Urinary bladder (tissue), 4 donors: ENCODE measurements around the gene ALK. TPM values are rescaled to one million over a fixed set of nuclear protein-coding genes. Genes with fewer than 3 reads are reported as not detected.

ENCODE experiments used
- DNase-seq: peaks from one replicate; pipeline ENCODE4 v3.0.0-alpha.2; 2015; ENCODE audit errors: extremely low spot score
- H3K27ac ChIP-seq: one replicate; pipeline ENCODE4 v1.5.1; 2013; ENCODE audit warnings: low read depth, mild to moderate bottlenecking, moderate library complexity
- H3K36me3 ChIP-seq: one replicate; pipeline ENCODE4 v1.6.1; 2013; ENCODE audit warnings: mild to moderate bottlenecking, moderate library complexity; ENCODE audit not compliant: insufficient read depth
- H3K4me1 ChIP-seq: one replicate; pipeline ENCODE4 v1.6.1; 2013; ENCODE audit warnings: mild to moderate bottlenecking, moderate library complexity; ENCODE audit not compliant: insufficient read depth
- H3K4me3 ChIP-seq: one replicate; pipeline ENCODE4 v1.5.1; 2013; ENCODE audit warnings: low read depth, low read length
- WGBS: extraction: QIAGEN DNeasy Blood & Tissue Kit; methylation state at CpG from one replicate; pipeline ENCODE4 v1.1.7; 2013; 5-methylcytosine and 5-hydroxymethylcytosine counted together
- polyA plus RNA-seq: library from polyadenylated mRNA; stranded (reverse); fragments of 200-250 nt; gene quantifications from one replicate; pipeline ENCODE4 v1.2.3, GENCODE V29; 2013
- total RNA-seq: library from RNA; depleted of rRNA; stranded (reverse); fragments of >200 nt; gene quantifications from one replicate; pipeline ENCODE4 v1.2.3, GENCODE V29; 2014
- donor health status: healthy with polysubstance abuse.
- donor health status: healthy.

ALK gene
- total and polyA plus RNA-seq, 2 donors = 0.29 to 1.0 TPM

- Histone ChIP-seq H3K4me1 (no peaks in the 10 kb centered on the region), H3K4me3 (no peak overlapping the region), H3K36me3 (no peaks in the 10 kb centered on the region), H3K27ac (no peak overlapping the region)
- 93% methylated on average over 10 of the region's 10 CpGs for WGBS
- no peak for DNase-seq
These were observed 329.8 kb downstream of the ALK start for GRCh38 chr2:29591600-29591999.

DNA sequence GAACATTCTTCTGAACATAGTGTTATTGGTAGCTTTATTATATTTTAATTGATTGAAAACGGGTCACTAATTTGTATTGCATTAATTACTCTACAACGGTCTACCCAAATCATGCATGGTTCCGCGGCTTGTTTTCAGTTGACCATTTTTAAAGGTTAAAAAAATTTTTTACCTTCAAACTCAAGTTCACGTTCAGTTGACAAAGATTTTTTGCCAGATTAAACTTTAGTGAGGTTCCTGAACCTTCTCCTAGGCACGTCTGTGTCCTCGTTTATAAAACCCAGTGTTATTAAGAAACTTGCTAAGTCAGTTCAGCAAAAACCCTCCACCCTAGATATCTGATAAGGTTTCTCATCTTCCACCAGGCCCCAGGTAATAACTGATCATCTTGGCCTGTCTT is 331.2 kb downstream of the ALK start:
- Histone ChIP-seq H3K4me1 (no peaks in the 10 kb centered on the region), H3K27ac (no peak overlapping the region), H3K4me3 (no peak overlapping the region), H3K36me3 (no peaks in the 10 kb centered on the region)
- no peak for DNase-seq
- WGBS = 91% methylated on average over 7 of the region's 7 CpGs

- no peak overlapping the region for H3K4me3 ChIP-seq
- H3K27ac ChIP-seq = no peak overlapping the region
- DNase-seq = no peak
- no peaks in the 10 kb centered on the region for H3K4me1 ChIP-seq
- WGBS = 92% methylated on average over 5 of the region's 5 CpGs
- no peaks in the 10 kb centered on the region for H3K36me3 ChIP-seq
These were observed 331.8 kb downstream of the ALK start for GRCh38 chr2:29589440-29590103.

- Histone ChIP-seq H3K27ac (no peak overlapping the region), H3K4me1 (no peaks in the 10 kb centered on the region), H3K4me3 (no peak overlapping the region), H3K36me3 (no peaks in the 10 kb centered on the region)
- WGBS = 74% methylated on average over 5 of the region's 5 CpGs
- DNase-seq = no peak
These were observed 333.8 kb downstream of the ALK start for GRCh38 chr2:29587402-29588190.

GRCh38 chr2:29586919-29587318 is 334.5 kb downstream of the ALK start:
- H3K27ac ChIP-seq = no peak overlapping the region
- WGBS = 76% methylated on average over 1 of the region's 1 CpG
- no peak overlapping the region for H3K4me3 ChIP-seq
- no peak for DNase-seq
- H3K36me3 ChIP-seq = no peaks in the 10 kb centered on the region
- H3K4me1 ChIP-seq = no peaks in the 10 kb centered on the region

- H3K4me1 ChIP-seq = no peaks in the 10 kb centered on the region
- no peak overlapping the region for H3K4me3 ChIP-seq
- WGBS = 90% methylated on average over 1 of the region's 1 CpG
- no peaks in the 10 kb centered on the region for H3K36me3 ChIP-seq
- no peak overlapping the region for H3K27ac ChIP-seq
- DNase-seq = no peak
These were observed 337.7 kb downstream of the ALK start for GRCh38 chr2:29583548-29584156.

DNA sequence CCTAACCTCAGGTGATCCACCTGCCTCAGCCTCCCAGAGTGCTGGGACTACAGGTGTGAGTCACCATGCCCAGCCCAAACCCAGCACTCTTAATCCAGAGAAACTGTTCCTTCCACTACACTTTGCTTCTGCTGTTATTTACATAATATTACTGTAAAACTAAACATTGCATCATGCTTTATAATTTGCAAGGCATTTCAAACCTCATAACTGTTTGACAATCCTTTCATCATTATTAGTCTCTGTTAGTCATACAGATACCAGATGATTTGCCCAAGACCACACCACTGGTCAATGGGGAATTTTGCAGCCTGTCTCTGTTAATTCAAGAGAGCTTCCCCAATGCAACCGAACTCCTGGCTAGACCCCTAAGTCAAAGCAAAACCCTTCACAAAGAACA is 338.3 kb downstream of the ALK start:
- Histone ChIP-seq H3K27ac (no peak overlapping the region), H3K4me3 (no peak overlapping the region), H3K4me1 (no peaks in the 10 kb centered on the region), H3K36me3 (no peaks in the 10 kb centered on the region)
- no peak for DNase-seq
- 58% methylated on average over 1 of the region's 1 CpG for WGBS

DNA sequence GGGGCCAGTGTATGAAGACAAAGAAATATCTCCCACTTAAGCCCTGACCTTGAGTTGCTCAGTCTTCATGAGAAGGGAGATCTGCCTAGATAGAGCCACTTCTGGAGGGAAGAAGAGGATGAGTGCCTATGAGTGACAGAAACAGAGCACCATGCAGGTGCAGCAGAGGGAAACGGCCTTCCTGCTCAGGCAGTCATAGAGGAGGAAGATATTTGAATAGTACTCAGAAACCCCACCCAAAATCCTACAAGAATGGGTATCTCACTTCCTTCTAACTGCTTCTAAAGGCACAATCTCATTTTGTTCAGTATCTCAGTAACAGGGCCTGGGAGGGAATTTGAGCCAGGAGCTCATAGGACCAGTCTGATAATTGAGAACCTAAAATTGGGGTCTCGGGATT is 339.3 kb downstream of the ALK start:
- Histone ChIP-seq H3K27ac (no peak overlapping the region), H3K4me3 (no peak overlapping the region), H3K36me3 (no peaks in the 10 kb centered on the region), H3K4me1 (no peaks in the 10 kb centered on the region)
- DNase-seq = no peak
- WGBS = 87% methylated on average over 2 of the region's 2 CpGs

DNA sequence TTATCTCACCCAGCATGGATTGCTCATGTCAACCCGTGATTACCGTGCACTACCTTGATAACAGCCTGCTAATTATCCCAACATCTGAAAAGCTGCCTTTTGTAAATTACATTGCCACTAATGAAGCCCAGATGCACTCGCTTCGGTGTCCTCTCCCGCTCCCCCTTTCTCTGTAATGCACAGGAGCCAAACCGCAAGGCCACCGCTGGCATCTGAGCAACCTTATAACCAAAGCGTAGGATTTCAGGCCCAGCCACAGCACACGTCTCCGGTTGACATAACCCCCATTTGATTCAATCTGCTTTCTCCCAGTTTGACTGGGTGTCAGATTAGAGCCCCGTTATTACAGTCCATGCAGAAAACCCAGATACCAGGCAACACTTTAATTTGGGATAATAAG is 341.2 kb downstream of the ALK start:
- Histone ChIP-seq H3K27ac (no peak overlapping the region), H3K4me3 (no peak overlapping the region), H3K36me3 (no peaks in the 10 kb centered on the region), H3K4me1 (no peaks in the 10 kb centered on the region)
- DNase-seq = no peak
- 85% methylated on average over 11 of the region's 11 CpGs for WGBS

DNA sequence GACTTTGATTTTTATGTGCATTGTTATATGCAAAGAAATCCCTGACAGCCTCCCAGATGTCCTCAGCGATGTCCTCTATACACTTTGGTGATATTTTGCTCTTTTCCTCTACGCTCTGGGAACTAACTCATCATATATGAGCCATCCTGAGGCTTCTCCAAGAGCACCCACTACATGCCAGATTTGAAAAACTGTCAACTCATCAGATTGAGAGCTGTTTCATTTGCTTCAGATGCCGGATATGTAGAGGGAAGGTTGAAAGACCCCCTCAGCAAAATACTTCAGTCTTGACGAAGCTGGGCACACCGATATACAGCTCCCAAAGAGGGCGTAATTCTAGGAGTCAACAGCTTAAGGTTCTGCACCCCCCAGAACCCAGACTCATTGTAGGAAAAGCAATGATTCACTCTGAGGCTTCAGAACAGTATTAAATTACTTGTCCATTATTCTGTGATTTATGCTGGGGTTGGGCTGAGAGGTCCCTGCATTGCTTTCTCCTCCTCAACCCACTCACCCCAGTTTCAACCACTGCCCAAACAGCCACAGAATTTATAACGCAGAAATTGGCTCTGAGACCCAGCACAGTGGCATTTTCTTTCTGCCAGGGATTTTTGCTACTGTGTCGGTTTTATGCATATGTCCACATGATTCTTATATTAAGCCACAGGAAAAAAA is 341.8 kb downstream of the ALK start:
- whole genome bisulfite sequencing = 89% methylated on average over 8 of the region's 8 CpGs
- Histone ChIP-seq H3K36me3 (no peaks in the 10 kb centered on the region), H3K4me3 (no peak overlapping the region), H3K27ac (no peak overlapping the region), H3K4me1 (no peaks in the 10 kb centered on the region)
- DNase-seq = no peak

GRCh38 chr2:29578084-29578598 is 343.2 kb downstream of the ALK start:
- Histone ChIP-seq H3K36me3 (no peaks in the 10 kb centered on the region), H3K4me1 (no peaks in the 10 kb centered on the region), H3K27ac (no peak overlapping the region), H3K4me3 (no peak overlapping the region)
- no peak for DNase-seq
- WGBS = 84% methylated on average over 3 of the region's 3 CpGs

GRCh38 chr2:29576231-29576630 is 345.2 kb downstream of the ALK start:
- DNase-seq = no peak
- H3K4me1 ChIP-seq = no peaks in the 10 kb centered on the region
- H3K27ac ChIP-seq = no peak overlapping the region
- H3K36me3 ChIP-seq = no peaks in the 10 kb centered on the region
- no peak overlapping the region for H3K4me3 ChIP-seq
- 56% methylated on average over 3 of the region's 3 CpGs for WGBS

DNA sequence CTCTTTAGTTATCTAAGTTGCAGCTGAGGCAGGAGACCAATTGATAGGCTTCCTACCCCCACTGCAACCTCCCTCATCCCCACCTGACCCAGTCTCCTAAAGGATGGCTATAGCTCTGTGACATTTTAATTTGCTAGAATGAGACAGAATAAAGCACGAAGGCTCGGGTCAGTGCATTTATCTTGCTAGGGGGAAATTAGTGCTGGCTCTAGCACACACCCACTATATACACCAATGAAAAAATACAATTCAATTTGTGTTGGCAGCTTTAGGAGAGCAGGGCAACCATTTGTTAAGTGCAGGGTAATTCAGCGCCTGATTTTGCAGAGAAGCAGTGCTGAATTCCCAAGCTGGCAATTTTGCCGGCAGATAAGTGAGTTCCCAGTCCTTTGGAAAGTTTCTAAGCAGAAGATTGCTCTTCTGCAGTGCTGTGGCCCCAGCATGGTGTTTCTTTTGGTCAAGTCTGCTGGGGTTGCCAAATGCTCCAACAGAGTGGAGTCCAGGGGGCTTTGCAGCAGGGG is 346.0 kb downstream of the ALK start:
- DNase-seq = no peak
- no peaks in the 10 kb centered on the region for H3K4me1 ChIP-seq
- H3K27ac ChIP-seq = no peak overlapping the region
- H3K4me3 ChIP-seq = no peak overlapping the region
- WGBS = 80% methylated on average over 4 of the region's 4 CpGs
- H3K36me3 ChIP-seq = no peaks in the 10 kb centered on the region
